Stimulated activated naive CD8-positive, alpha-beta T cell treated with anti-CD3 and anti-CD28 coated beads, Interleukin-15, Interleukin-2, amounts not matched to agents 100 U/mL and 50 U/mL, for 24 hours (primary cell): ENCODE data around the gene TCEAL5.
"Not testable (repeated sequence)": the region's sequence is repeated elsewhere in the genome, so short reads cannot be mapped to it uniquely, and the experiment has no call there.

Source experiments
- ATAC-seq: fragments of 150-1000 bp; cut with Tn5 transposase; one replicate; pipeline ENCODE4 v1.10.0; 2021
- DNase-seq: peaks from one replicate; pipeline ENCODE4 v3.0.0; 2021

TCEAL5 gene

DNA sequence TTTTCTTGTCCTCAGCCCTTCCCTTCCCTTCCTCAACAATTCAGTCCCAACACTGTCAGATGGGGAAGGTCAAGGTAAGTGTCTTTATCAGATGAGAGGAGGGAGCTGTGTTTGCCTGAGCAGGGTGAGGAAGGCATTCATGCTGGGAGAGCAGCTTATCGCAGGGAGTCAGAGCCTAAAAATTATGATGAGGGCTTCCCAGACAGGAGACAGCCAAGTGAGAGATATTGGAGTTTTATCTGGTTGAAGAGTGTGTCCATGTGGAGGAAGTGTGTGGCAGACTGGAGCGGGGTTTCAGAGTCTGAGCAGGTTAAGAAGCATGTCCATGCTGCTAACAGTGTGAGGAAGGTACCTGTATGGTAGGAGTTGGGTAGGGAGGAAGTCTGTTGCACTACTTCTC lies 43.3 kb downstream of the TCEAL5 start:
- DNase-seq = no peak
- no peak for ATAC-seq

DNA sequence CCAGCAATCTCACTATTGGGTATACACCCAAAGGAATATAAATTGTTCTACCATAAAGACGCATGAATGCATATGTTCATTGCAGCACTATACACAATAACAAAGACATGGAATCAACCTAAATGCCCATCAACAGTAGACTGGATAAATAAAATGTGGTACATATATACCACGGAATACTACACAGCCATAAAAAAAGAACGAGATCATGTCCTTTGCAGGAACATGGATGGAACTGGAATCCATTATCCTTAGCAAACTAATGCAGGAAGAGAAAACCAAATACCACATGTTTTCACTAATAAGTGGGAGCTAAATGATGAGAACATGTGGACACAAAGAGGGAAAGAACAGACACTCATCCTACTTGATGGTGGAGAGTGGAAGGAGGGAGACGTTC lies 50.6 kb downstream of the TCEAL5 start:
- DNase-seq, ATAC-seq: not testable (repeated sequence)
